Esophagus muscularis mucosa (tissue), 4 donors: ENCODE results near the gene RHBDF2.

Experiments
- EP300 ChIP-seq: sonication (generic); formaldehyde crosslinking; IDR thresholded peaks from one replicate; pipeline ENCODE4 v1.6.1; 2017; ENCODE audit warnings: antibody characterized with exemption
- POLR2AphosphoS5 ChIP-seq, 2 donors: sonication (generic); formaldehyde crosslinking; IDR thresholded peaks; one replicate each; pipeline ENCODE4 v1.6.1; 2017; ENCODE audit warnings: antibody characterized with exemption in 2 of 2
- TF ChIP-seq, protein P1 (sequence below), 3 experiments: fragments of 200-600 bp in 2 of 3; fragments of 450-650 bp in 1 of 3; sonication (generic) in 2 of 3; IDR thresholded peaks; one replicate each; pipeline ENCODE4 v1.5.1; 2017 to 2019; ENCODE audit warnings: antibody characterized with exemption in 3 of 3, mild to moderate bottlenecking in 2 of 3, moderate library complexity in 1 of 3

DNA sequence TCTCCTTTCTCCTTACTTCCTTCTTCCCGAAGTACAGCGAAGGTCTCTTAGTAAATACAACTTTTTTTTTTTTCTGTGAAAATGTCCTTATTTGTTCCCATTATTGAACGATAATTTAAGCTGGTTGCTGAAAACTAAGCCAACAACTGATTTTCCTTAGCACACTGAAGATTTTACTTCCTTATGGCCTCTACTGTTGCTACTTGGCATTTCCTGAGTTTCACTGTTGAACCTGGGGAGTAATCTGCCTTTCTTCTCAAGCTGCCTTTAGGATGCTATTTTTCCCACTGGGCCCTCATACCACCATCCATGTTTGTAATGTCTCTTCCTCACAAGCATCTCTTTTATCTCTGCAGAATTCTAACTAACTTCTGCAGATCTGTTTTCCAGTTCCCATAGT is 74.4 kb downstream of the RHBDF2 start:
- TF ChIP-seq, protein P1, sequence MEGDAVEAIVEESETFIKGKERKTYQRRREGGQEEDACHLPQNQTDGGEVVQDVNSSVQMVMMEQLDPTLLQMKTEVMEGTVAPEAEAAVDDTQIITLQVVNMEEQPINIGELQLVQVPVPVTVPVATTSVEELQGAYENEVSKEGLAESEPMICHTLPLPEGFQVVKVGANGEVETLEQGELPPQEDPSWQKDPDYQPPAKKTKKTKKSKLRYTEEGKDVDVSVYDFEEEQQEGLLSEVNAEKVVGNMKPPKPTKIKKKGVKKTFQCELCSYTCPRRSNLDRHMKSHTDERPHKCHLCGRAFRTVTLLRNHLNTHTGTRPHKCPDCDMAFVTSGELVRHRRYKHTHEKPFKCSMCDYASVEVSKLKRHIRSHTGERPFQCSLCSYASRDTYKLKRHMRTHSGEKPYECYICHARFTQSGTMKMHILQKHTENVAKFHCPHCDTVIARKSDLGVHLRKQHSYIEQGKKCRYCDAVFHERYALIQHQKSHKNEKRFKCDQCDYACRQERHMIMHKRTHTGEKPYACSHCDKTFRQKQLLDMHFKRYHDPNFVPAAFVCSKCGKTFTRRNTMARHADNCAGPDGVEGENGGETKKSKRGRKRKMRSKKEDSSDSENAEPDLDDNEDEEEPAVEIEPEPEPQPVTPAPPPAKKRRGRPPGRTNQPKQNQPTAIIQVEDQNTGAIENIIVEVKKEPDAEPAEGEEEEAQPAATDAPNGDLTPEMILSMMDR (IDR thresholded peaks at IDR 0.05) = no peak
- TF ChIP-seq EP300 (no peak), POLR2AphosphoS5 (IDR thresholded peaks at IDR 0.05) (no peak)
